ENCODE results near the gene MYO5C.
A peak's percentile ranks its signal among the peaks of the same experiment; 100 is the strongest.

The MYO5C gene

GRCh38 chr15:52295421-52296001 is at the start of gene MYO5C:
Gene MYO5C (minus strand): TSS chr15:52295804. CDS start chr15:52295636, 168 bp downstream.
- no peak for DNase-seq

DNA sequence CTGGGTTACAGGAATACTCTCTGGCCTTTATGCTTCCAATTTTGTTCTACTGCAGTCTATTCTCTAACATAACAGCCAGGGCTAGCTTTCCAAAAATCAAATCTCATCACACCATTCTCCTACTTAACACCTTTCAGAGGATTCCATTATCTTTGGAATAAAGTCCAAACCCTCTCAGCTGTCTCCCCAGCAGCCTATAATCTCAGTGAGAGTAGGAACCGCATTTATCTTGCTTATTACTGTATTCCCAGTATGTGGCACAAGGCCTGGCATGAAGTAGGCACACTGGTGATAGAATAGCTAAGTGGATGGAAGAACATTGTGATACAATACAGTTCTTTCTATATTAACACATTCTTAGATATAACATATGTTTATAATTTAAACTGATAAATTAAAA is 49.0 kb upstream of the MYO5C start:
- DNase-seq = no peak

GRCh38 chr15:52343831-52344230 is 48.2 kb upstream of the MYO5C start:
- no peak for DNase-seq

DNA sequence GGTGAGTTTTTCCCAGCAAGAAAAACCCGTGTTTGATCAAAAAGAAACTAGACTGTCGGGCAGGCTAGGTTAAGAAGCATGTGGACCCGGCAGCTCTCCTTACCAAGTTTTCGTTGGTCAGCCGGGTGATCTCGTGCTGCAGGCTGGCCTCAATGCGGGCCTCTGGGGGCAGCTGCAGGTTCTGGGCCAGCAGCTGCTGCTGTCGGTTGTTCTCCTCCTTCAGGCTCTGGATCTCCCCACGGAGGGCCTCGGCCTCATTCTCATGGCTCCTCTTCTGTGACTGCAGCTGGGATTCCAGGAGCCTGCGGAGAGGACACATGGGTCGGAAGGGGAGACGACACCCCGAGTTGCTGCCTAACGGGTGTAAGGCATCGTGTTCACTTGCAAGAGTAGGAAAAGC is 44.5 kb upstream of the MYO5C start:
- DNase-seq = no peak

GRCh38 chr15:52338891-52339290 is 43.3 kb upstream of the MYO5C start:
- no peak for DNase-seq

DNA sequence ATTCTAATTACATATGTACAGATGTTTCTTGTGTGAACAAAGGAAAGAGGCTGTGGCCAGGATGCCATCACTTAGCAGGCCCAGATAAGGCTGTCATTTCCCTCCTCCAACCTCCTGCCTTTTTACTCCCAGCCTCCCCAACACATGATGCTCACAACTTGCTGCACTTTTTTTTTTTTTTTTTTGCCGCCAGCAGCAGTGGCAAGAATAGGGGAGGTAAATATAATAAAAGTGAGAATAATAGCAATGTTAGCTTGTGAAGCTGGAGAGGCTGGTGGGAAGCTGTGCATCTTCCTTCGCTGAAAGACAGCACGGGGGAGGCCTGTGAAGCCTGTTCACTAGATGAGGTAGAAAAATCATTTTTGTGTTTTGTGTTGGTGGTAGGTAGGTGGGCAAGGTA is 42.5 kb upstream of the MYO5C start:
- DNase-seq = no peak

DNA sequence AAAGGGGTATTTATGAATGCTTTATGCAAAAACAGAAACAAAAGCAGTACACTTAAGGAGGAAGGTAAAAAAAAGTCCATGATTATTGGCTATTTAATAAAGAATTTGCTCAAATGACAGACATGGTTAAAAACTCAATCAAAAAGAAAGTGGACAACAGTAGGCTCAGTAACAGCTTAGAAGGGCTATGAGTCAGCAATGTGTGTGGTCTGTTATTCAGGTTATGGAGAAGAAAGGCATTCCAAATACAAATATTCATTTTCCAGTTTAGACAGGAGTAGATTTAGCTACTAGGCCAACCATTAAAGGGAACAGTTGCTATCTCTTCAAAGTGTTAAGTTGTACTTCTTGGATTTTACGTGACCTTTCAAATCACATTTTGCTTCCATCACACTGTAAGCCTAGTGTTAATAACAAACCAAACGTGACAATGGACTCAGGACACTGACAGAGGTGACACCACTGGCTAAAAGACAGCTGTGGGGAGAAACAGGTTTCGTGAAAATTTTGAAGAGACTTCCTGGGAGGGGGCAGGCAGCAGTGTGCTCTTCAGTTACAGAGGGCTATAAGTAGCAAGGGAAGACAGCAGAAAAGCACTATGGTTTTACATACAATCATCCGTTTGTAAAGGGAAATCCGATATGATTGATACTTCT is 41.7 kb upstream of the MYO5C start:
- no peak for DNase-seq

- no peak for DNase-seq
Measured at GRCh38 chr15:52336529-52336928, 40.9 kb upstream of the MYO5C start.

- no peak for DNase-seq
Measured at GRCh38 chr15:52334491-52335160, 39.0 kb upstream of the MYO5C start.

DNA sequence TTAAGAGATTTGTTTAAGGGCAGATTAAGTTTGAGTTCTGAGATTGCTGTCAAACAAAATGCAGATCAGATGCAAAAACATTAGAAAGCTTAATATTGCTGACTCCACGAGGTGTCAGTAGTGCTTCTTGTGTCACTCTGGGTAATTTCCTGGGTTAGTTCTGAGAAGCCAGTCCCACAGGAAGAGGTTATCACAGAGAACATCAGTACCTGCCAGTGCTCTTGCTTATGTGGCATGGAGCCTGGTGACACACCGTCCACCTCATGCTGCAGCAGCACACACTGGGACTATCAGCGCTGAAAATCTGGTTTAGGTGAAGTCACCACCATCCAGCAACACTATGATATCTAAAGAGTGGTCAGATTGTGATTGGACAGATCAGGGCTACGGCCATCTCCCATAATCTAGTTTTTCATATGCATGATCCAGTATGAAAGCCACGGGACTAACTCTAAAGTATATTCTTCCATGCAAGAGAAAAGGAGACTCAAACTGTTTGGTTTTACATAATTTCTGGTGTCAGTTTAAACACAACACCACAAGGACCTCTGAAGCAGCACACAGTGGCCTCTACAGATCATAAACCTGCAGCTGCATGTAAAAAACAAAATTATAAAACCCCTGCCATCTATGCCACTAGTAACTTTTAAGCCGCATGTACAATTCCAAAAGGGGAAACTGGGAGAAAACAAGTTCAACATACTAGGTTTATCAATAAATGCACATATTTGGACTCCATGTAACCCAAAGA is 36.1 kb upstream of the MYO5C start:
- DNase-seq = peak in 5 of 6 experiments; percentile 3 to 67 (median 49)

- DNase-seq = no peak
Measured at GRCh38 chr15:52329987-52330386, 34.4 kb upstream of the MYO5C start.

DNA sequence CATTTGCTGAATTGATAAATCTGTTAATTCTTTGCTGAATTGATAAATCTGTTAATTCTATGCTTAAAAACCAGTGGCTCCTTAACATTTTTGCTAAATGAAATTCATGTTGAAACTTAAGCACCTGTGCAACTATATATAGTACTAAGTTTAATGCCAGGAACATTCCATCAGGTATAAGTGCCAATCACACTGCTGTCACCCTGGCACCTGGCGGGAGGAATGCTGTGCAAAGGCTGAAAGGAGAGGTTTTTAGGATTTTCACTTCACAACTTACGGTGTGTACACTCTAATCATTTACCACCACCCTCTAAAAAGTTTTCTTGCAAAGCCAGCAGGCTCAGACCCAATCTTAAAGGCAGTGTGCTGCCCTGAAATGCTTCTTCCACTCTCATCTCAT is 33.5 kb upstream of the MYO5C start:
- DNase-seq = no peak

DNA sequence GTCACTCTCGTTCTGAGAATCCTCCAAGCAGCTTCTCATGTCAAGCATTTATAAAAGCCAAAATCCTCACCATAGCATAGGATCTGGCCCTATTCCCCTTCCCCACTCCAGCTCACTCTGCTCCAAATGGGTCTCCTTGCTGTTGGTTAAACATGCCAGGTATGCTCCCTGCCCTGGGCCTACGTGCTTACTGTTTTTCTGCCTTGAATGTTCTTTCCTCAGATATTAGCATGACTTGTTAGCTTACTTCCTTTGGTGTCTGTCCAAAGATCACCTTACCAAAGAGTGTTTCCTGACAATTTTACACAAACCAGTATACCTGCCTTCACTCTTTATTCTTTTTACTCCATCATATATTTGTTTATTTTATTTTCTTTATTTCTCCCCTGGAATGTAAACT is 33.1 kb upstream of the MYO5C start:
- no peak for DNase-seq

- no peak for DNase-seq
Measured at GRCh38 chr15:52326756-52327155, 31.2 kb upstream of the MYO5C start.

DNA sequence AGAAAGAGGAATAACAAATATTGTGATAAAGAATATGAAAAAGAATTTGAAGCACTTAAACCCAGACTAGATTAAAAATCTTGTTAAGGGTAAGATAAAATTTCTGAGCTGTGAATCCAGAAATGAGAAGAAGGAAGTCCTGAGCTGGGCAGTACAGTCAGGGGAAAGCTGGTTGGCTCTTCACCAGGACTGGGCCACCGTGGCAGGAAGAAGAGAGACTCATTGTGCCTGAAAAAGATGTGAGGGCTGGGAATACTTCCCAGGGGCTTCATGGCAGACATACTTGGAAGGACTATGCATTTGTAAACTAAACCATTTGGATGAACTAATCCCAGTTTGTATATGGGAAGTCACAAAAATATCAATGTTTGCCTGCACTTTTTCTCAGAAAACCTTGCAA is 28.5 kb upstream of the MYO5C start:
- DNase-seq = no peak

DNA sequence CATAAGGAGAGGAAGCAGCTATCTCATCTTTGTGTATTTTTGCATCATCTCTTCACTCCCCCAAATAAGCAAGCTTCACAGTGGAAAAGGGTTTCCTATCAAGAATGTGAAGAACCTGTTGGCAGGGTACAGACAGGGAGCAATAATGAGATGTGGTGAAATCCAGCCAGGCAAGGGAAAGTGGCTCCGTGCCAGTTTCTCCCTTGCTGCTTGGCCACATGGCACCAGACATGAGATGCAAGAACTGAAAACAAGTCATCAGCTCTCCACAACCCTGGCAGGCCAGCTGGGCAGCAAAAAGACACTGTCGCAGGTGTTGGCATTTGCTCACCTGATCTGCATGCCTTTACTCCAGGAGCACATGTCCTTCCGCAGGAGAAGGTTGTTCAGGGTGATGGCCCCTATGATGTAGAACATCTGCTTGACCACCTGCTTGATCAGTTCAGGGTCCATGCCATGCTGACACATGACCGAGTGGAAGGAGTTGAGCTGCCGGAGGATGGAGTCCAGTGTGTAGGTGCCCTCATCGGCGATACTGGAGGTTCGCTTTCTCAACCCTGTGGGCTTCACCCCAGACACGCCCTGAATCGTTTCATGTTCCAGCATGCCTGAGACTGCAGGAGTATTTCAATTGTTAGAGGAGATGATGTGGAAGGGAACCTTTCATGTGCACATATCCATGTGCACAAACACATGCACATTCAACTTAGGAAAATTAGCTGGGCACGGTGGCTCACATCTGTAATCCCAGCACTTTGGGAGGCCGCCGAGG is 23.3 kb upstream of the MYO5C start:
- no peak for DNase-seq

DNA sequence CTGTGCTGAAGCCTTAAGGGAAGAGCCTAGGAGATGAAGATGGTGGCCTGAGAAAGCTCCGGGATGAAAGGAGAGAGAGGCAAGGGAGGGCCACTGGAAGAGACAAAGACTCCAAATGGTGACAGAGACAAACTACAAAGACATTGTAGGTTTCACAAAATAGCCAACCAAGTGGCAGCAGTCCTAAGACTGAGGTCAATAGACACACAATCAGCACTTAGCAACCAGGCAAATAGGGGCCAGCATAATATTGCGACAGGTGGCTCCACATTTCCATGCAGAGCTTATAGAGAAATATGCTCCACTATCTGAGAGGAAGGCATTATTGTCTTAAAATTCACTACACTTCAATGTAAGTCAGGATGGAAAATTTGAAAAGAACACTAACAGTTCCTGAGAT is 22.1 kb upstream of the MYO5C start:
- no peak for DNase-seq

DNA sequence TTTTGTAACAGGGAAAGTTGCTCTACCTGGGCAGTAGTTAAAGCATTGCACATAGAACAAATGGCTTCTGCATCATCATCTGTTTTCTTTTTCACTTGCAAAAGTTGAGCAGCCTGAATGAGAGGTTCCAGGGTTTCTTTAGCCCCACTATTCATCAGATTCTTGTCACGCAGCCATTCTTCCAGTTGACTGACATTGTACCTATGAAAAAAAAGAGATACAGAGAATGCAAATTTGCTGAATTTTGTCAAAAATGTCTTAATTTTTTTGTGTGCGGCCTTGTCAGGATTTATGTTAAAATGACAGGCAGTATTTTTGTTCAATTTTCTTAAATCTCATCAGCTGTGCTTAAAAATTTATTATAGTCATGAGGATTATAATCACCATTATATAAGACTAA is 21.4 kb upstream of the MYO5C start:
- no peak for DNase-seq

- no peak for DNase-seq
Measured at GRCh38 chr15:52309154-52309548, 13.5 kb upstream of the MYO5C start.

DNA sequence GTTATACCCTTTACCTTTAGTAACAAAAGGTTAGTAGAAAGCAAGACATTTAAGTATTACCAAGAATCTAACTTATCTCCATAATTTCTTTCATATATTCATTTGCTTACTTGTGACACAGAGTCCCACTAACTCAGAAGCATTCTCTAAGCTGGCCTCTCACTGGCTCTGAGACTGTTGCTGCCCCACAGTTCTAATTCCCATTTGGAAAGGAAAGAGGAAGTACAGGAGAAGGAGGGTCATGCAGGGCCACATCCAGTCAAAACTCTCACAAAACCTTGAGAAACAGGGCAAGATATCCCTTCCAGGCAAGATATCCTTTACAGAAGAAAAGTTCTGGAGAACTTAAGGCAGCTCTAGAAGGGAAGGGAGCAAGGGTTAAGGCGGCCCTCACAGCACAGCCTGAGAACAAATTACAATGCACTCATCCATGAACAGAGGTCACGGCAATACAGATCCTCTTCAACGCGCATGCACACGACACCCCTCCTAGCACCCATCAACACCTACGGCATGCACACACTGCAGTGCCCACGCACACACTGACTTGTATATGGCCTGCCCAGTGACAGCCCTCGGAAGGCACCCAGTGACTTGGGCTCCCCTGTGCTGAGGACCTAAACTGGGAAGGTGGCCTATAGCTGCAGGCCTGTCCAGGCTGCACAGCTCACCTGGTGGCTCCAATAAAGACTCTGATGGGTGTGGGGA is 13.0 kb upstream of the MYO5C start:
- DNase-seq = no peak

GRCh38 chr15:52307847-52308246 is 12.2 kb upstream of the MYO5C start:
- no peak for DNase-seq

DNA sequence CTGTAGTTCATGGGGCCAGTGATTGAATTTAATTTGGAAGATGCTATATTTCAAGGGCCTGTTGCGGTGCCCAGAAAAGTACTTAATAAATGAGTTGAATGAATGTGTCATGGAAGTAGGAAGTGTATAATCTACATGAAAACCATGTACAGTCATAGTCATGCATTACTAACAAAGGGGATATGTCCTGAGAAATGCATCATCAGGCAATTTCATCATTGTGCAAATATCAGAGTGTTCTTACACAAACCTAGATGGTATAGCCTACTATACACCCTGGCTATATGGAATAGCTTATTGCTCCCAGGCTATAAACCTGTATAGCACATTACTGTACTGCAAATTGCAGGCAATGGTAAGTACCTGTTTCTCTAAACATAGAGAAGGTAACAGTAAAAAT is 10.7 kb upstream of the MYO5C start:
- DNase-seq = no peak
